MCF 10A (cell line): ENCODE data around the gene TXNL4A. TPM values are rescaled to one million over a fixed set of nuclear protein-coding genes. Genes with fewer than 3 reads are reported as not detected.
A peak's percentile ranks its signal among the peaks of the same experiment; 100 is the strongest.
"Not testable (repeated sequence)": the region's sequence is repeated elsewhere in the genome, so short reads cannot be mapped to it uniquely, and the experiment has no call there.

ENCODE experiments used
- BruUV-seq: library from RNA; stranded (reverse); fragments of 400-500 nt; replicated peaks from 2 replicates; lab custom pipeline; 2021; lab: Mats Ljungman, UMichigan
- CTCF ChIA-PET: fragments of 300-600 bp; sonication (Branson Sonifier 250); formaldehyde crosslinking; extraction: SDS; loops from one replicate; lab custom pipeline; 2021; ENCODE audit warnings: antibody characterized with exemption, inconsistent platforms; lab: Yijun Ruan, JAX
- POLR2A ChIA-PET: fragments of 300-600, 350-650 bp; sonication (Branson Sonifier 250); formaldehyde crosslinking; extraction: SDS; loops from one replicate; lab custom pipeline; 2020; ENCODE audit warnings: antibody characterized with exemption, inconsistent platforms; lab: Yijun Ruan, JAX
- DNase-seq: peaks from one replicate; pipeline ENCODE4 v3.0.0-alpha.2; 2018; ENCODE audit not compliant: unreplicated experiment
- H3K27ac Mint-ChIP-seq: one replicate; pipeline ENCODE4 v1.8.0; 2022; ENCODE audit warnings: mild to moderate bottlenecking, low read depth, mixed read lengths; ENCODE audit not compliant: unreplicated experiment
- H3K27me3 Mint-ChIP-seq: one replicate; pipeline ENCODE4 v1.8.0; 2022; ENCODE audit warnings: mixed read lengths; ENCODE audit not compliant: insufficient read depth, unreplicated experiment
- H3K36me3 Mint-ChIP-seq: one replicate; pipeline ENCODE4 v1.8.0; 2022; ENCODE audit warnings: mild to moderate bottlenecking, moderate library complexity, mixed read lengths; ENCODE audit not compliant: insufficient read depth, unreplicated experiment
- H3K4me1 Mint-ChIP-seq: one replicate; pipeline ENCODE4 v1.8.0; 2022; ENCODE audit warnings: mixed read lengths; ENCODE audit not compliant: insufficient read depth, unreplicated experiment
- H3K4me3 Mint-ChIP-seq: one replicate; pipeline ENCODE4 v1.8.0; 2022; ENCODE audit warnings: mild to moderate bottlenecking, moderate library complexity, mixed read lengths; ENCODE audit not compliant: unreplicated experiment
- H3K9me3 Mint-ChIP-seq: one replicate; pipeline ENCODE4 v1.8.0; 2022; ENCODE audit warnings: mixed read lengths; ENCODE audit not compliant: unreplicated experiment
- CTCF ChIP-seq: fragments of 200-600 bp; IDR thresholded peaks from one replicate; pipeline ENCODE4 v1.8.0; 2022; ENCODE audit warnings: antibody characterized with exemption, mild to moderate bottlenecking; ENCODE audit not compliant: unreplicated experiment
- intact Hi-C: fragments of 100-400 bp; cut with micrococcal nuclease; formaldehyde crosslinking; loops from 2 replicates; pipeline ENCODE4 v1.14.1; 2022
- total RNA-seq: library from RNA; stranded (reverse); gene quantifications from 2 replicates; pipeline ENCODE4 v1.2.3, GENCODE V29; 2022

The TXNL4A gene
- total RNA-seq, 1 experiment from 2014 or later = 207 TPM

- no TSS peak for BruUV-seq
- DNase-seq = peak; percentile 38
- Mint-ChIP-seq H3K4me1 (no peaks in the 10 kb centered on the region), H3K4me3 (no peak overlapping the region), H3K27me3 (no peaks in the 10 kb centered on the region), H3K27ac (no peak overlapping the region), H3K9me3 (peaks cover 23% of the 10 kb centered on the region), H3K36me3 (no peaks in the 10 kb centered on the region)
- POLR2A ChIA-PET = interaction anchor here (0.8 kb wide), 1 partner anchor 55 kb away, joined by 5 read pairs; no protein-coding TSS in a partner anchor
- CTCF ChIA-PET = interaction anchor here (0.7 to 1.9 kb wide), 2 partner anchors 12 to 216 kb away, joined by 3 to 8 read pairs; no protein-coding TSS in a partner anchor
- intact Hi-C loops = no loop called here
- no peak for TF ChIP-seq CTCF
These were observed 34.2 kb upstream of the TXNL4A start for GRCh38 chr18:80022613-80023012.

- no peaks in the 10 kb centered on the region for H3K36me3 Mint-ChIP-seq
- H3K4me3 Mint-ChIP-seq = no peak overlapping the region
- no peaks in the 10 kb centered on the region for H3K27me3 Mint-ChIP-seq
- H3K9me3 Mint-ChIP-seq = no peaks in the 10 kb centered on the region
- CTCF ChIA-PET = no interaction called here
- intact Hi-C loops = no loop called here
- no peak for DNase-seq
- POLR2A ChIA-PET = no interaction called here
- H3K4me1 Mint-ChIP-seq = peaks cover 19% of the 10 kb centered on the region
- no peak overlapping the region for H3K27ac Mint-ChIP-seq
- BruUV-seq = no TSS peak
- no peak for TF ChIP-seq CTCF
These were observed 24.4 kb upstream of the TXNL4A start for GRCh38 chr18:80012714-80013113.

GRCh38 chr18:80011496-80012137 is 23.3 kb upstream of the TXNL4A start:
- not testable (repeated sequence) for H3K9me3 Mint-ChIP-seq, BruUV-seq, H3K27me3 Mint-ChIP-seq, H3K4me3 Mint-ChIP-seq, H3K27ac Mint-ChIP-seq, H3K36me3 Mint-ChIP-seq, DNase-seq
- ChIA-PET CTCF (interaction anchor here (1.7 to 3.0 kb wide), 2 partner anchors 10 to 23 kb away, joined by 8 to 9 read pairs; partner anchors contain the start of gene RBFA), POLR2A (interaction anchor here (2.6 to 3.9 kb wide), 3 partner anchors 16 to 25 kb away, joined by 6 to 77 read pairs (median 41); partner anchors contain the start of genes RBFA and TXNL4A)
- peaks cover 19% of the 10 kb centered on the region for H3K4me1 Mint-ChIP-seq
- intact Hi-C loops = loop anchor here (2.0 kb wide), 1 partner anchor 21 kb away; no protein-coding TSS in a partner anchor

GRCh38 chr18:80010551-80010906 is 22.2 kb upstream of the TXNL4A start:
- Mint-ChIP-seq H3K9me3 (no peaks in the 10 kb centered on the region), H3K27me3 (no peaks in the 10 kb centered on the region), H3K4me3 (peak overlapping the region; percentile 53), H3K27ac (peak overlapping the region; percentile 72), H3K36me3 (no peaks in the 10 kb centered on the region), H3K4me1 (peaks cover 19% of the 10 kb centered on the region)
- intact Hi-C loops = loop anchor here (2.0 kb wide), 1 partner anchor 22 kb away; no protein-coding TSS in a partner anchor
- no peak for TF ChIP-seq CTCF
- BruUV-seq = no TSS peak
- CTCF ChIA-PET = interaction anchor here (1.7 to 3.0 kb wide), 2 partner anchors 11 to 24 kb away, joined by 8 to 9 read pairs; partner anchors contain the start of gene RBFA
- no peak for DNase-seq
- POLR2A ChIA-PET = interaction anchor here (0.6 to 3.9 kb wide), 13 partner anchors 11 to 240 kb away, joined by 3 to 77 read pairs (median 4); partner anchors contain the start of genes RBFA and TXNL4A
